GM18520 (cell line): Measurements from ENCODE around the gene ZNF367.
A peak's percentile ranks its signal among the peaks of the same experiment; 100 is the strongest.

Experiments used
- ATAC-seq: cut with Tn5 transposase; IDR thresholded peaks from one replicate; pipeline ENCODE4 v1.9.1; 2021; ENCODE audit not compliant: unreplicated experiment

ZNF367 gene

GRCh38 chr9:96418083-96418919 is at the start of gene ZNF367:
Gene ZNF367, minus strand, starts transcription at chr9:96418370. Its CDS starts 338 bp downstream, at chr9:96418032.
- peak; percentile 58 for ATAC-seq

GRCh38 chr9:96467784-96468183 is 49.6 kb upstream of the ZNF367 start:
- ATAC-seq: no peak

GRCh38 chr9:96464426-96464825 is 46.3 kb upstream of the ZNF367 start:
- no peak for ATAC-seq

- ATAC-seq: no peak
Observed at GRCh38 chr9:96462541-96462940, 44.4 kb upstream of the ZNF367 start.

GRCh38 chr9:96461336-96461735 is 43.2 kb upstream of the ZNF367 start:
- ATAC-seq: no peak

- ATAC-seq: no peak
Observed at GRCh38 chr9:96460882-96461281, 42.7 kb upstream of the ZNF367 start.

- ATAC-seq: no peak
Observed at GRCh38 chr9:96460470-96460869, 42.3 kb upstream of the ZNF367 start.

- ATAC-seq: no peak
Observed at GRCh38 chr9:96459268-96460007, 41.3 kb upstream of the ZNF367 start.

GRCh38 chr9:96458226-96458625 is 40.1 kb upstream of the ZNF367 start:
- ATAC-seq: no peak

GRCh38 chr9:96457266-96457665 is 39.1 kb upstream of the ZNF367 start:
- no peak for ATAC-seq

GRCh38 chr9:96453625-96454024 is 35.5 kb upstream of the ZNF367 start:
- no peak for ATAC-seq

- no peak for ATAC-seq
Observed at GRCh38 chr9:96450613-96451528, 32.7 kb upstream of the ZNF367 start.

GRCh38 chr9:96449845-96450612 is 31.9 kb upstream of the ZNF367 start, which contains the start of gene HABP4:
Gene HABP4, plus strand, starts transcription at chr9:96450169. Its CDS starts 111 bp downstream, at chr9:96450280.
- ATAC-seq: peak; percentile 88

GRCh38 chr9:96449523-96449844 is 31.3 kb upstream of the ZNF367 start:
- ATAC-seq: no peak

GRCh38 chr9:96448546-96449170 is 30.5 kb upstream of the ZNF367 start:
- no peak for ATAC-seq

GRCh38 chr9:96447406-96447805 is 29.2 kb upstream of the ZNF367 start:
- ATAC-seq: no peak

GRCh38 chr9:96442491-96442890 is 24.3 kb upstream of the ZNF367 start:
- ATAC-seq: no peak

- ATAC-seq: no peak
Observed at GRCh38 chr9:96441798-96442445, 23.8 kb upstream of the ZNF367 start.

- no peak for ATAC-seq
Observed at GRCh38 chr9:96440671-96441199, 22.6 kb upstream of the ZNF367 start.
